Measurements from ENCODE around the gene SLC12A9.

The SLC12A9 gene

DNA sequence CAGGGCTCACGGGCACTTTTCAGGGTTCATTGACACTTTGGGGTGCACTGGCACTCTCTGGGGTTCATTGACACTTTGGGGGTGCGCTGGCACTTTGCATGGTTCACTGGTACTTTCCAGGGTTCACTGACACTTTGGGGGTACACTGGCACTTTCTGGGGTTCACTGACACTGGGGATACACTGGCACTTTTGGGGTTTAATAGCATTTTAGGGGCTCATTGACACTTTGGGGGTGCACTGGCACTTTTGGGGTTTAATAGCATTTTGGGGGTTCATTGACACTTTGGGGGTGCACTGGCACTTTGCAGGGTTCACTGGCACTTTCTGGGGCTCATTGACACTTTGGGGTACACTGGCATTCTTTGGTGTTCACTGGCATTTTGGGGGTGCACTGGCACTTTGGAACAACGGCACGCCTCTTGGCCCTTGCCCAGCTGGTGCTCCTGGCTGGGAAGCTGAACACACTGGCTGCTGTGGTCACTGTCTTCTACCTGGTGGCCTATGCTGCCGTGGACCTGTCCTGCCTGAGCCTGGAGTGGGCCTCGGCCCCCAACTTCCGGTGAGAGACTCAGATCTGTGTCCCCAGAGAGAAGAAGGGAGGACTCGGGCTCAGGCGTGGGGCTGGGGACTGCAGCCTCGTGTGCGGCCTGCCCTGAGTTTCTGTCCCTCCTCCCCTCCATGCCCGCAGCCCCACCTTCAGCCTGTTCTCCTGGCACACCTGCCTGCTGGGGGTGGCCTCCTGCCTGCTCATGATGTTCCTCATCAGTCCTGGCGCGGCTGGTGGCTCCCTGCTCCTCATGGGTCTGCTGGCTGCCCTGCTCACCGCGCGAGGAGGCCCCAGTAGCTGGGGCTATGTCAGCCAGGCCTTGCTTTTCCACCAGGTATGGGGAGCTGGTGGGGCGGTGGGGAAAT is 8.4 kb downstream of the SLC12A9 start:
- H3K4me1 ChIP-seq (ENCODE audit: insufficient read depth, low read length, severe bottlenecking) = peaks cover 15% of the 10 kb centered on the region
- H3K27ac ChIP-seq (ENCODE audit: low read depth, low read length, poor library complexity, severe bottlenecking) = no peak overlapping the region
- TF ChIP-seq EZH2 (IDR thresholded peaks at IDR 0.05; ENCODE audit: borderline replicate concordance, low read length) (no peak), CTCF (IDR thresholded peaks at IDR 0.05; ENCODE audit: low read length) (no peak)
- H3K9me2 ChIP-seq (ENCODE audit: low read depth, low read length) = no peaks in the 10 kb centered on the region
- H3K9ac ChIP-seq (ENCODE audit: low read length) = no peak overlapping the region
- H4K20me1 ChIP-seq (ENCODE audit: insufficient read depth, low read length) = no peaks in the 10 kb centered on the region
- H3K27me3 ChIP-seq (ENCODE audit: insufficient read depth, low read length) = no peaks in the 10 kb centered on the region
- H3K9me3 ChIP-seq (ENCODE audit: low read length) = no peaks in the 10 kb centered on the region
- peaks cover 26% of the 10 kb centered on the region for H3K36me3 ChIP-seq (ENCODE audit: insufficient read depth, low read length)
- no peak overlapping the region for H3K4me3 ChIP-seq (ENCODE audit: low read depth, low read length, poor library complexity, severe bottlenecking)
- no peaks in the 10 kb centered on the region for H3F3A ChIP-seq (ENCODE audit: insufficient read depth, low read length)
- no peak overlapping the region for H3K4me2 ChIP-seq (ENCODE audit: low read length)
- no peak overlapping the region for H2AFZ ChIP-seq (ENCODE audit: low read length)
- H3K79me2 ChIP-seq (ENCODE audit: insufficient read depth, low read length) = no peaks in the 10 kb centered on the region

- H3K79me2 ChIP-seq (ENCODE audit: insufficient read depth, low read length) = no peaks in the 10 kb centered on the region
- no peak overlapping the region for H2AFZ ChIP-seq (ENCODE audit: low read length)
- no peaks in the 10 kb centered on the region for H4K20me1 ChIP-seq (ENCODE audit: insufficient read depth, low read length)
- H3K4me1 ChIP-seq (ENCODE audit: insufficient read depth, low read length, severe bottlenecking) = peaks cover 20% of the 10 kb centered on the region
- TF ChIP-seq CTCF (IDR thresholded peaks at IDR 0.05; ENCODE audit: low read length) = no peak
- no peak for TF ChIP-seq EZH2 (IDR thresholded peaks at IDR 0.05; ENCODE audit: borderline replicate concordance, low read length)
- no peaks in the 10 kb centered on the region for H3K9me2 ChIP-seq (ENCODE audit: low read depth, low read length)
- no peak overlapping the region for H3K9ac ChIP-seq (ENCODE audit: low read length)
- H3K4me3 ChIP-seq (ENCODE audit: low read depth, low read length, poor library complexity, severe bottlenecking) = no peak overlapping the region
- no peaks in the 10 kb centered on the region for H3F3A ChIP-seq (ENCODE audit: insufficient read depth, low read length)
- no peaks in the 10 kb centered on the region for H3K27me3 ChIP-seq (ENCODE audit: insufficient read depth, low read length)
- H3K36me3 ChIP-seq (ENCODE audit: insufficient read depth, low read length) = peaks cover 27% of the 10 kb centered on the region
- H3K27ac ChIP-seq (ENCODE audit: low read depth, low read length, poor library complexity, severe bottlenecking) = no peak overlapping the region
- H3K9me3 ChIP-seq (ENCODE audit: low read length) = no peaks in the 10 kb centered on the region
- H3K4me2 ChIP-seq (ENCODE audit: low read length) = no peak overlapping the region
Measured at GRCh38 chr7:100861616-100861985, 9.1 kb downstream of the SLC12A9 start.

GRCh38 chr7:100863406-100863950 is 11.0 kb downstream of the SLC12A9 start:
- H3K9me3 ChIP-seq (ENCODE audit: low read length) = no peaks in the 10 kb centered on the region
- no peak overlapping the region for H3K27ac ChIP-seq (ENCODE audit: low read depth, low read length, poor library complexity, severe bottlenecking)
- no peak overlapping the region for H3K4me3 ChIP-seq (ENCODE audit: low read depth, low read length, poor library complexity, severe bottlenecking)
- no peak overlapping the region for H2AFZ ChIP-seq (ENCODE audit: low read length)
- H3K9me2 ChIP-seq (ENCODE audit: low read depth, low read length) = no peaks in the 10 kb centered on the region
- no peak overlapping the region for H3K4me2 ChIP-seq (ENCODE audit: low read length)
- H3F3A ChIP-seq (ENCODE audit: insufficient read depth, low read length) = no peaks in the 10 kb centered on the region
- peaks cover 38% of the 10 kb centered on the region for H3K4me1 ChIP-seq (ENCODE audit: insufficient read depth, low read length, severe bottlenecking)
- no peaks in the 10 kb centered on the region for H3K27me3 ChIP-seq (ENCODE audit: insufficient read depth, low read length)
- no peaks in the 10 kb centered on the region for H3K79me2 ChIP-seq (ENCODE audit: insufficient read depth, low read length)
- TF ChIP-seq CTCF (IDR thresholded peaks at IDR 0.05; ENCODE audit: low read length) = no peak
- TF ChIP-seq EZH2 (IDR thresholded peaks at IDR 0.05; ENCODE audit: borderline replicate concordance, low read length) = no peak
- H4K20me1 ChIP-seq (ENCODE audit: insufficient read depth, low read length) = no peaks in the 10 kb centered on the region
- H3K9ac ChIP-seq (ENCODE audit: low read length) = no peak overlapping the region
- H3K36me3 ChIP-seq (ENCODE audit: insufficient read depth, low read length) = peaks cover 27% of the 10 kb centered on the region
